Muscle layer of duodenum (tissue), 2 donors: ENCODE measurements around the gene SYCP2.

Source experiments
- H3K27ac ChIP-seq: one replicate; pipeline ENCODE4 v1.7.0; 2013; ENCODE audit warnings: mild to moderate bottlenecking, low read length
- H3K27me3 ChIP-seq: one replicate; pipeline ENCODE4 v1.7.0; 2013; ENCODE audit warnings: low read depth, mild to moderate bottlenecking, control low read depth, low read length
- H3K36me3 ChIP-seq, 2 donors: one replicate each; pipeline ENCODE4 v1.7.0; 2013; ENCODE audit warnings: low read length in 2 of 2, control low read depth in 1 of 2, mild to moderate bottlenecking in 1 of 2; ENCODE audit not compliant: insufficient read depth in 2 of 2, control insufficient read depth in 1 of 2
- H3K4me1 ChIP-seq, 2 donors: one replicate each; pipeline ENCODE4 v1.7.0; 2013; ENCODE audit warnings: low read length in 2 of 2, mild to moderate bottlenecking in 2 of 2, control low read depth in 1 of 2, moderate library complexity in 1 of 2; ENCODE audit not compliant: insufficient read depth in 2 of 2, control insufficient read depth in 1 of 2
- H3K4me3 ChIP-seq, 2 donors: one replicate each; pipeline ENCODE4 v1.7.0; 2013; ENCODE audit warnings: low read length in 2 of 2, low read depth in 1 of 2, mild to moderate bottlenecking in 1 of 2
- H3K9me3 ChIP-seq, 2 donors: one replicate each; pipeline ENCODE4 v1.7.0; 2013; ENCODE audit warnings: low read length in 2 of 2, control low read depth in 1 of 2, mild to moderate bottlenecking in 1 of 2; ENCODE audit not compliant: control insufficient read depth in 1 of 2
- donor health status: healthy.

Gene SYCP2

GRCh38 chr20:59933296-59933848, at the start of gene SYCP2:
Gene SYCP2, minus strand, starts transcription at chr20:59933637. Its CDS starts 11,224 bp downstream, at chr20:59922413.
- Histone ChIP-seq H3K27ac (no peak within 1 kb of the TSS), H3K4me1 (peaks cover 10 to 17% of the 10 kb centered on the region in 2 donors), H3K4me3 (peak within 1 kb of the TSS; percentile 63 to 86), H3K9me3 (no peaks in the 10 kb centered on the region), H3K36me3 (no peaks in the 10 kb centered on the region), H3K27me3 (no peaks in the 10 kb centered on the region)

- Histone ChIP-seq H3K4me1 (no peaks in the 10 kb centered on the region), H3K36me3 (no peaks in the 10 kb centered on the region), H3K4me3 (no peak overlapping the region), H3K27ac (no peak overlapping the region), H3K9me3 (no peaks in the 10 kb centered on the region), H3K27me3 (no peaks in the 10 kb centered on the region)
These were observed 49.6 kb upstream of the SYCP2 start for GRCh38 chr20:59983076-59983475.

- no peak overlapping the region for H3K27ac ChIP-seq
- H3K27me3 ChIP-seq = no peaks in the 10 kb centered on the region
- peaks cover 0 to 6% of the 10 kb centered on the region in 2 donors for H3K4me1 ChIP-seq
- H3K9me3 ChIP-seq = no peaks in the 10 kb centered on the region
- H3K36me3 ChIP-seq = no peaks in the 10 kb centered on the region
- no peak overlapping the region for H3K4me3 ChIP-seq
These were observed 43.6 kb upstream of the SYCP2 start for GRCh38 chr20:59977086-59977485.

GRCh38 chr20:59976156-59976782, 42.8 kb upstream of the SYCP2 start:
- Histone ChIP-seq H3K4me1 (peaks cover 0 to 6% of the 10 kb centered on the region in 2 donors), H3K4me3 (no peak overlapping the region), H3K27ac (no peak overlapping the region), H3K9me3 (no peaks in the 10 kb centered on the region), H3K36me3 (no peaks in the 10 kb centered on the region), H3K27me3 (no peaks in the 10 kb centered on the region)

GRCh38 chr20:59972037-59972801, 38.8 kb upstream of the SYCP2 start:
- Histone ChIP-seq H3K36me3 (no peaks in the 10 kb centered on the region), H3K27me3 (no peaks in the 10 kb centered on the region), H3K9me3 (no peaks in the 10 kb centered on the region), H3K27ac (no peak overlapping the region), H3K4me3 (no peak overlapping the region), H3K4me1 (peaks cover 0 to 6% of the 10 kb centered on the region in 2 donors)

GRCh38 chr20:59971428-59971827, 38.0 kb upstream of the SYCP2 start:
- H3K27me3 ChIP-seq = no peaks in the 10 kb centered on the region
- H3K27ac ChIP-seq = no peak overlapping the region
- H3K9me3 ChIP-seq = no peaks in the 10 kb centered on the region
- H3K4me3 ChIP-seq = no peak overlapping the region
- peaks cover 0 to 3% of the 10 kb centered on the region in 2 donors for H3K4me1 ChIP-seq
- H3K36me3 ChIP-seq = no peaks in the 10 kb centered on the region

GRCh38 chr20:59966428-59966827, 33.0 kb upstream of the SYCP2 start:
- Histone ChIP-seq H3K4me1 (no peaks in the 10 kb centered on the region), H3K36me3 (no peaks in the 10 kb centered on the region), H3K27ac (no peak overlapping the region), H3K27me3 (no peaks in the 10 kb centered on the region), H3K9me3 (no peaks in the 10 kb centered on the region), H3K4me3 (no peak overlapping the region)

- H3K36me3 ChIP-seq = no peaks in the 10 kb centered on the region
- no peaks in the 10 kb centered on the region for H3K27me3 ChIP-seq
- no peaks in the 10 kb centered on the region for H3K4me1 ChIP-seq
- no peak overlapping the region for H3K4me3 ChIP-seq
- no peaks in the 10 kb centered on the region for H3K9me3 ChIP-seq
- no peak overlapping the region for H3K27ac ChIP-seq
These were observed 28.7 kb upstream of the SYCP2 start for GRCh38 chr20:59962155-59962554.

GRCh38 chr20:59961423-59961822, 28.0 kb upstream of the SYCP2 start:
- H3K9me3 ChIP-seq = no peaks in the 10 kb centered on the region
- no peak overlapping the region for H3K27ac ChIP-seq

GRCh38 chr20:59958626-59959025, 25.2 kb upstream of the SYCP2 start:
- H3K4me1 ChIP-seq = no peaks in the 10 kb centered on the region
- H3K9me3 ChIP-seq = no peaks in the 10 kb centered on the region
- H3K27me3 ChIP-seq = no peaks in the 10 kb centered on the region
- no peak overlapping the region for H3K4me3 ChIP-seq
- no peaks in the 10 kb centered on the region for H3K36me3 ChIP-seq
- no peak overlapping the region for H3K27ac ChIP-seq

More at GRCh38 chr20:59961423-59961822, 28.0 kb upstream of the SYCP2 start:
- Histone ChIP-seq H3K4me3 (no peak overlapping the region), H3K4me1 (no peaks in the 10 kb centered on the region), H3K27me3 (no peaks in the 10 kb centered on the region), H3K36me3 (no peaks in the 10 kb centered on the region)

- no peaks in the 10 kb centered on the region for H3K9me3 ChIP-seq
- H3K27me3 ChIP-seq = no peaks in the 10 kb centered on the region
- no peaks in the 10 kb centered on the region for H3K36me3 ChIP-seq
- no peaks in the 10 kb centered on the region for H3K4me1 ChIP-seq
- no peak within 1 kb of the TSS for H3K4me3 ChIP-seq
- H3K27ac ChIP-seq = no peak within 1 kb of the TSS
These were observed 24.7 kb upstream of the SYCP2 start, which contains the start of gene CDH26 for GRCh38 chr20:59958123-59958522. Gene CDH26, plus strand, starts transcription at chr20:59958423. Its CDS starts 304 bp downstream, at chr20:59958727.
